BJ (cell line): ENCODE data around the gene TWSG1. TPM values are rescaled to one million over a fixed set of nuclear protein-coding genes. Genes with fewer than 3 reads are reported as not detected.

Experiments used
- CTCF ChIA-PET: fragments of 350-600 bp; formaldehyde crosslinking; extraction: SDS; loops from one replicate; lab custom pipeline; 2021; ENCODE audit warnings: antibody characterized with exemption, inconsistent platforms; lab: Yijun Ruan, JAX
- POLR2A ChIA-PET: fragments of 300-600 bp; sonication (Branson Sonifier 250); formaldehyde crosslinking; extraction: SDS; loops from one replicate; lab custom pipeline; 2021; ENCODE audit warnings: antibody characterized with exemption; lab: Charles Lee
- DNase-seq: peaks from one replicate; pipeline ENCODE4 v3.0.0-alpha.2; 2011; ENCODE audit warnings: low read depth
- H3K27me3 ChIP-seq: 2 replicates; pipeline ENCODE4 v1.6.0; 2011; ENCODE audit warnings: low read length; ENCODE audit not compliant: control insufficient read depth, insufficient read depth
- H3K36me3 ChIP-seq: 2 replicates; pipeline ENCODE4 v1.5.1; 2011; ENCODE audit warnings: low read length; ENCODE audit not compliant: control insufficient read depth, insufficient read depth
- H3K4me3 ChIP-seq: 2 replicates; pipeline ENCODE4 v1.5.1; 2011; ENCODE audit warnings: low read depth, mild to moderate bottlenecking, control low read depth, low read length
- CTCF ChIP-seq: IDR thresholded peaks from 2 replicates; pipeline ENCODE4 v1.5.1; 2011; ENCODE audit warnings: low read depth, mild to moderate bottlenecking, control low read depth, inconsistent platforms, low read length, moderate library complexity; ENCODE audit not compliant: insufficient read depth
- polyA plus RNA-seq: library from polyadenylated mRNA; depleted of rRNA; stranded (reverse); fragments of >200 nt; gene quantifications from 2 replicates; pipeline ENCODE4 v1.2.3, GENCODE V29; 2011

Gene TWSG1
- polyA plus RNA-seq, 1 experiment, result 127 TPM

GRCh38 chr18:9354256-9354655, 19.7 kb downstream of the TWSG1 start:
- Histone ChIP-seq H3K4me3 (no peak overlapping the region), H3K27me3 (no peaks in the 10 kb centered on the region), H3K36me3 (no peaks in the 10 kb centered on the region)
- no peak for TF ChIP-seq CTCF
- CTCF ChIA-PET, result no interaction called here
- POLR2A ChIA-PET, result no interaction called here
- no peak for DNase-seq

- POLR2A ChIA-PET, result no interaction called here
- no peak overlapping the region for H3K4me3 ChIP-seq
- CTCF ChIA-PET, result interaction anchor here (4.2 kb wide), 1 partner anchor 10 kb away, joined by 14 read pairs; no protein-coding TSS in a partner anchor
- 0 out of 2 replicates have a peak, but pooled peaks cover 1% of the 10 kb centered on the region for H3K36me3 ChIP-seq
- DNase-seq, result no peak
- TF ChIP-seq CTCF, result no peak
- H3K27me3 ChIP-seq, result no peaks in the 10 kb centered on the region
Observed at GRCh38 chr18:9356976-9357375, 22.4 kb downstream of the TWSG1 start.

- Histone ChIP-seq H3K4me3 (no peak overlapping the region), H3K27me3 (no peaks in the 10 kb centered on the region), H3K36me3 (0 out of 2 replicates have a peak, but pooled peaks cover 1% of the 10 kb centered on the region)
- no peak for TF ChIP-seq CTCF
- DNase-seq, result no peak
- POLR2A ChIA-PET, result no interaction called here
- CTCF ChIA-PET, result no interaction called here
Observed at GRCh38 chr18:9359796-9360195, 25.2 kb downstream of the TWSG1 start.

- TF ChIP-seq CTCF, result no peak
- Histone ChIP-seq H3K4me3 (no peak overlapping the region), H3K36me3 (0 out of 2 replicates have a peak, but pooled peaks cover 1% of the 10 kb centered on the region), H3K27me3 (no peaks in the 10 kb centered on the region)
- POLR2A ChIA-PET, result no interaction called here
- DNase-seq, result no peak
- CTCF ChIA-PET, result no interaction called here
Observed at GRCh38 chr18:9361191-9361590, 26.6 kb downstream of the TWSG1 start.

GRCh38 chr18:9362869-9363268, 28.3 kb downstream of the TWSG1 start:
- Histone ChIP-seq H3K36me3 (peaks cover 4% of the 10 kb centered on the region), H3K27me3 (no peaks in the 10 kb centered on the region), H3K4me3 (no peak overlapping the region)
- POLR2A ChIA-PET, result no interaction called here
- CTCF ChIA-PET, result interaction anchor here (0.6 to 1.4 kb wide), 4 partner anchors 24 to 321 kb away, joined by 3 to 4 read pairs (median 4); no protein-coding TSS in a partner anchor
- TF ChIP-seq CTCF, result no peak
- no peak for DNase-seq
